HG03442 (cell line): ENCODE data around the gene PTGER4.

Source experiments
- ATAC-seq: cut with Tn5 transposase; IDR thresholded peaks from one replicate; pipeline ENCODE4 v1.9.1; 2021; ENCODE audit warnings: mild to moderate bottlenecking, moderate library complexity; ENCODE audit not compliant: unreplicated experiment

Gene PTGER4

GRCh38 chr5:40669606-40670390 is 9.9 kb upstream of the PTGER4 start:
- ATAC-seq, result no peak

DNA sequence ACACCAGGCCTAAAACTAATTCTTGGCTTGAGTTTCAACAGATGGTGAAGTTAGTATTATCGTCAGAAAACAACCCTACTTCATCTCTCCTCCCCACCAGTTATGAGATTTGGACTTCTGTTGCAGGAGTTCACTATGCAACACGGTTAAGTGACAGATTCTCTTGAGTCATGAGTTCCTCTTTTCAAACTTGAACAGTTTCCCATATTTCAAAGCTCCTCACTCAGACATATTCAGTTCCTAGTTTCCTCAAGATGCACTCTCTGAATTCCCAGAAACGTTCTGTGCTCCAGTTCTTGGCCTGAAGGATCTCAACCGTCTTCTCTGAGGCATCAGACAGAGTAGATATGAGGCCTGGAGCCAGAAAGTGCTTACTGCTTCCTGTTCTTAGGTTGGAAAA is 7.3 kb upstream of the PTGER4 start:
- ATAC-seq, result no peak

GRCh38 chr5:40674661-40675235 is 5.0 kb upstream of the PTGER4 start:
- ATAC-seq, result no peak

DNA sequence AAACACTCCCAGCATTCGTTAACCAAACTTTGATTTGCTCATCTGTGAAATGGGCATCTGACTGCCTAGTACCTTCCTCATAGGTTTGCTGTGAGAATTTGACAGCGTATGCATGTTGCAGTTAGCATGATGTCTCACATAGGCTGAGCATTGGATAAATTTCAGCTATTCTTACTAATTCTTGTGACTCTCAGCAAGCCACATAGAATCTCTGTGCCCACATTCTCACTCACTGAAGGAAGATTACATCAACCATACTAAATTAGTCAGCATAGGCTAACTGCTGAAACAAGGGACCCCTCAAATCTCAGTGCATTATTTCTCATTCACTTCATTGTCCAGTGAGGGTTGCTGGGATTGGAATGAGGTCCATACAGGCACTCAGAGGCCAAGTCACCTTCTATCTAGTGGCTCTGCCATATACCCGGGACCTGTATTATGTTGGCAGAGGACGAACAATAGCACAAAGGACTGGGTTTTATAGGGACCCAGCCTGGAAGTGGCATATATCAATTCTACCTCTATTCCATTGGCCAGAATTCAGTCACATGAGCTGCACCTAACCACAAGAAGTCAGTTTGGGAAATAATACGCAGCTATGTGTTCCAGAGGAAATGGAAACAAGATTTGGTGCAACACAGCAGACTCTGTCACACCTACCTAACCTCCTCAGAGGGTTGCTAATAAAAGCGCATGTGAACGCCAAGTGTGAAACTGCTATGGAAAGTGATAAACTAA is 4.2 kb upstream of the PTGER4 start:
- ATAC-seq, result no peak

DNA sequence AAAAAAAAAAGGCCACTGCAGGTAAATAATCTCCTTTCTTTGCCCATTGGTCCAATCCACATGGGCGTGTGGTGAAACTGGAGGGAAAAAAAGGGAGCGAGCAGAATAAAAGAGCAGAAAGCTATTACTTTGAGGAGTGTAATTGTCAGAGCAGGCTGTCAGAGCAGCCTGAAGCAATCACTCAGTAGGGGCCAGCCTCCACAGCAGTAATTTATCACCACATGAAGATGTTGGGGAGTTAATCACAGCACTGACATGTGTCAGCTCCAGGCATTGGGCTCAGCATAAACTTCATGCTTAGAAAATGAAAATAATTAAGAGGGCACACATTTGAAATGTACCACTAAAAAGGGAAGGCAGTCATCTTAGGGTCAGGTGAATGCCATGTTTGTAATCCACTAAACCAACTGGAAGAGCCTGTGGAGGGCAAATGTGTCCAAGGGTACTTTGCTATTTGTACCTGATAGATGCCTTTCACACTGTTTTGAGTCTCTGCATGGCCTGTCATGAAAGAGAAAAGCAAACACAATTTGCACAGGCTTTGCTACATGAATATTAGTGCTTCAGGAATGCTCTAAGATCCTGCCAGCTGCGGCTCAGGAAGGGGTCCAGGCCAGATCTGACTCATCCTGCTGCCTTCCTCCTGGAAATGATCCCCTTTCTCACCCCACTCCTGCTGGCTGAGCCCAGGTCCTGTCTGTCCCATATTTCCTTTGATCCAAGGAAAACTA is 2.9 kb upstream of the PTGER4 start:
- no peak for ATAC-seq

- no peak for ATAC-seq
Measured at GRCh38 chr5:40677456-40677855, 2.3 kb upstream of the PTGER4 start.

DNA sequence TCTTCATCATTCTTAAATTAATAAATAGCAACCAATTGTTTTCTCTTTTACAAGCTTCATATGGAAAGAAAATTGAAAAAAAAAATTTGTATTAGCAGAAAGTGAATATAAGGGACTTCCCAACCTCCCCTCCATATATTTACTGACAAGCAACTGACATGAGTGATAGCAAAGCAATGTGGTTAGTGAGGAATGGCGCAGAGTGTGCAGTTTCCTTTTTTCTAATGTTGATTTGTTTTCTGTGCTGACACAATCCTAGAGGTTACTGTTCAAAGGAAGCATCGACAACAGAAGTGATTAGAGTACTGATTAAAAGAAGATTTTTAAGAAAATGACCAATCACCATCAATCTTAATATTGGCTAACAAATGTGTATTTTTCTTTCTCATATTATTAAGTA is 1.7 kb upstream of the PTGER4 start:
- ATAC-seq, result no peak

DNA sequence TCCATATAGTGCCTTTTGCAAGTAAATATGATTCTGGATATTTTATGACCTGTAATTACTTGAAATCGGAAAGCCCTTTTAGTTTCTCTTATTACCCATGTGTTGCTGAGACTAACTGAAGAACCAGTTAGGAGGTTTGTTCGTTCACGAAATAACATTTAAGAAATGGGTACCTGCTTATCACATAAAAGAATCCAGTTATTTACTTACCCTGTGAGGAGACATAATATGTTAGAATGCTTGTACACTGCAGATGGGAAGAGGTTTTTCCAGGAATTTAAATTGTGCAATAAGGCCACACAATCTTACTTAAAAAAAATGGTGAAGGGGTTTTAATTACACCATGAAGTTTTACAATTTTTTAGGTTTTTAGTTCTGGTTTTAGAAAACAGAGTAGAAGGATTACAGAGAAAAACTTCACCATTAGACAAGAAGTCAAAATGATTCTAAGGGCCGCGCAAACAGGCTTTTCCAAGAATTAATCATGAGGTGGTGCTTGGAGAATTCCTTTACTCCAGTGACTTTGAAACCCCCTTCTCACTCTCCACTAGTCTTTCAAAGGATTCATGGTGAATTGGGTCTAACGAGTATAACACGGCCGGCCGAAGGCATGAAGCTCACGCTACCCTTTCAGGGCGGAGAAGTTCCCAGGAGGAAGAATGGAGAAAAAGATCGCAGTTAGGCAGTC is 1.1 kb upstream of the PTGER4 start:
- ATAC-seq, result no peak

- peak; percentile 62 for ATAC-seq
Measured at GRCh38 chr5:40679148-40679912, 385 bp upstream of the PTGER4 start.

DNA sequence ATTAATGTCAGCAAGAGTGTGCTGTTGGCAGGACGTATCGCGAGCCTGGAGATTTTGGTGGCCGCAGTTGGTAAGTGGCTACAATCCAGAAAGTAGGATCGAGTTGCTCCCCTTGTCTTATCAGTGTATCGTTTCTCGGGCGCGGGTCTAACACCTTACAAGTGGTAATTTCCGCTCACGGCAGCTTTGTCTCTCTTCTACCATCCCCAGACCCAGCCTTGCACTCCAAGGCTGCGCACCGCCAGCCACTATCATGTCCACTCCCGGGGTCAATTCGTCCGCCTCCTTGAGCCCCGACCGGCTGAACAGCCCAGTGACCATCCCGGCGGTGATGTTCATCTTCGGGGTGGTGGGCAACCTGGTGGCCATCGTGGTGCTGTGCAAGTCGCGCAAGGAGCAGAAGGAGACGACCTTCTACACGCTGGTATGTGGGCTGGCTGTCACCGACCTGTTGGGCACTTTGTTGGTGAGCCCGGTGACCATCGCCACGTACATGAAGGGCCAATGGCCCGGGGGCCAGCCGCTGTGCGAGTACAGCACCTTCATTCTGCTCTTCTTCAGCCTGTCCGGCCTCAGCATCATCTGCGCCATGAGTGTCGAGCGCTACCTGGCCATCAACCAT is 1.1 kb downstream of the PTGER4 start:
- no peak for ATAC-seq

DNA sequence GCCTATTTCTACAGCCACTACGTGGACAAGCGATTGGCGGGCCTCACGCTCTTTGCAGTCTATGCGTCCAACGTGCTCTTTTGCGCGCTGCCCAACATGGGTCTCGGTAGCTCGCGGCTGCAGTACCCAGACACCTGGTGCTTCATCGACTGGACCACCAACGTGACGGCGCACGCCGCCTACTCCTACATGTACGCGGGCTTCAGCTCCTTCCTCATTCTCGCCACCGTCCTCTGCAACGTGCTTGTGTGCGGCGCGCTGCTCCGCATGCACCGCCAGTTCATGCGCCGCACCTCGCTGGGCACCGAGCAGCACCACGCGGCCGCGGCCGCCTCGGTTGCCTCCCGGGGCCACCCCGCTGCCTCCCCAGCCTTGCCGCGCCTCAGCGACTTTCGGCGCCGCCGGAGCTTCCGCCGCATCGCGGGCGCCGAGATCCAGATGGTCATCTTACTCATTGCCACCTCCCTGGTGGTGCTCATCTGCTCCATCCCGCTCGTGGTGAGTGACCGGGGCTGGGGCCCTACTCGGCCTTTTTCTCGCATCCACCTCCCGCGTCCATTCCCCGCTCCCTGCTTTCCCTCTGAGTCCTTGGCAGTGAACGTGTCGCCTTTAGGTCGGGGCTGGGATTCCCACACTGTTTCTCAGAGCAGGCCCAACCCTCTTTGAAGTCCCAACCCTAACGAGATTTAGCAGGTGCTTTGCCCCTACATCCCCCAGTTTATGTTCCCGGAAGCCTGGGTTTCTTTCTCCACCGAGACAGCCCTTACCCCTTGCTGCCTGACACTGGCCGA is 1.8 kb downstream of the PTGER4 start:
- peak; percentile 10 for ATAC-seq

DNA sequence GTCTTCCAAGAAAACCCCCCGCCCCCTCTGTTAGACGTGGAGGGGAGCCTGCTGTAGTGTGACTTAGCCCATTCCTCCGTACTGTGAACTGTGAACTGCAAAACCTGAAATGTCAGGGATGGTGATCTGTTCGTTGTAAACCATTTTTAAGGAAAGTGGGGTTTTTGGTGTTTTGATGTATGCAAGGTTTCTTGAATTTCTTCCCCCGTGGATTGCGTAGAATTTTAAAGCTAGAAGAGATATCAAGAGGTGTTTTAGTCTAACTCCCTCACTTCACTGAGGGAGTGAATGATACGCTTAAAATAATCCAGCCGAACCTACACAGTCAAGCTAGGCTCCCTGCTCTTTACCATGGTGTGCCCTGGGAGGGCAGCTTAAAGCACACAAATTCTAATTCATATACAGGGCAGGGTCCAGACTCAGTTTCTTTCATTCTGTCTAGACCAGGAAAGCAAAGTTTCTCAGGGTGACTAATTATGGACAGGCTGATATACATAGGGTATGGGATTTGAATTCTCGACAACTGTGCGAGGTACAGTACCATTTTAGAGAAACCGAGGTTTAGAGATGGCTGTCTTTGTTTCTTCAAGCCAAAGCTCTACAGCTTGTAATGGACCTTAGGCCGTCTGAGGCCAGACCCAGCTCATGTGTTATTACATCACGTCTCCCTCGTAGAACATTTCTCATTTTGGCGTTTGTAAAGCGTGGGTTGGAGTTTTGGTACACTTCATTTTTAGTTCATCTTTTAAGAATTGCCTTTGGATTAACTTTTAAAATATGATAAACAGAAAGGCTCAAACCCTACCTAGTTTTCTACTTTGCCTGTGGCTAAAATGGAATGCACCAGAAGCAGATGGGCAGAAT is 2.7 kb downstream of the PTGER4 start:
- ATAC-seq, result no peak

- ATAC-seq, result no peak
Measured at GRCh38 chr5:40683305-40683704, 3.6 kb downstream of the PTGER4 start.

DNA sequence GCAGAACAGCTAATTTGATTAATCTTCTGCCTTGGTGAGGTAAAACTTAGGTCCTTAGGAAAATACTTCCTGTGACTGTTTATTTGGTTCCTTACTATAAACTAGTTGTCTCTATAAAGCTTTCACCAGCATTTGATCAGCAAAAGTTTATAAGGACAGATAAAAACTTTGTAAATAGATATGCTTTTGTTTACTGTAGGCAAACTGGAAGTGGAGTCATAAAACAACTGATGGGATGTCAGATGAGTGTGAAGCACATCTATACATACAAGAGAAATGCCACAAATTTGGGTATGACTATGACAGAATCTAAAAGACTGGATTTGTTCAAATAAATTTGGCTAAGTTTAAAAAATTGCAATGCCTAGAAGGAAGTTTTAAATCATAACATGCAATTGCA is 5.5 kb downstream of the PTGER4 start:
- no peak for ATAC-seq

GRCh38 chr5:40685976-40686486 is 6.3 kb downstream of the PTGER4 start:
- ATAC-seq, result no peak

GRCh38 chr5:40687321-40687720 is 7.6 kb downstream of the PTGER4 start:
- no peak for ATAC-seq

DNA sequence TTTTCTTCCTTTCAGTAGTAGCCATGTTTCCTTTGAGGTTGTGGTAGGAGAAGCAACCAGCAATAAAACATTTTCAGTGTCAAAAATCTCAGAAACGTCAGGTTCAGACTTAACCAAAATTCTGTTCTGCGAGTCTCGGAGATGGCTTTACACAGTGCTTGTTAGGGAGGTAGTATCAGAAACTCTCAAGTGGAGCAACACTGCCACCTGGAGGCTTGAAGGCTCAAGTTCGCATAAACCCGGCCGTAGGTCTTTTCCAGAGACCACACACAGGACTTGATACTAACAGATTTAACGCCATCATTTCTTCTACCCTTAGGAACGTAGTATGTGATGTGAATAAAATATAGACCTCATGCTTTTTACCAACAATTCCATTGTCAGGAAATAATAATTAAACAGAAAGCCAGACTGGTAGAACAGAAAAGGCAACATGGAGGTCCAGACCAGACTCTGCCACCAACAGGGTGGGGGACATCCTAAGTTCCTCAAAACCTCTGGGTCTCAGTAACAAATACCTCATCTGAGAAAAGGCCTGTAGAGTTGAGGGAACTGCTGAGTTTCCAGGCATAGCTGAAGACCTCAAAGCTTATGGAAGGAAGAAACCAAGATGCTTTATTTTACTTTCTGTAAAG is 8.5 kb downstream of the PTGER4 start:
- peak; percentile 73 for ATAC-seq
